Prostate gland (tissue), 2 donors: ENCODE data around the gene PCNT. TPM values are rescaled to one million over a fixed set of nuclear protein-coding genes. Genes with fewer than 3 reads are reported as not detected.

Source experiments
- DNase-seq: peaks from one replicate; pipeline ENCODE4 v3.0.0-alpha.2; 2019; ENCODE audit warnings: low spot score
- H3K27ac ChIP-seq, 2 donors: fragments of 200-600 bp; sonication (generic); 2 replicates each; pipeline ENCODE4 v1.5.1; 2017 to 2019
- H3K27me3 ChIP-seq: fragments of 200-600 bp; sonication (generic); replicated peaks from 2 replicates; pipeline ENCODE4 v1.5.1; 2019; ENCODE audit not compliant: insufficient read depth
- H3K36me3 ChIP-seq, 2 donors: fragments of 200-600 bp; sonication (generic); 1 replicate in 1 of 2; 2 replicates in 1 of 2; pipeline versions ENCODE4 v1.5.1 to v1.8.1; 2017 to 2019
- H3K4me1 ChIP-seq: fragments of 200-600 bp; sonication (generic); replicated peaks from 2 replicates; pipeline ENCODE4 v1.5.1; 2019
- H3K4me3 ChIP-seq, 2 donors: fragments of 200-600 bp; sonication (generic); 2 replicates each; pipeline ENCODE4 v1.5.1; 2017 to 2019
- H3K9me3 ChIP-seq: fragments of 200-600 bp; sonication (generic); 2 replicates; pipeline ENCODE4 v1.5.1; 2017
- POLR2A ChIP-seq: fragments of 450-650 bp; IDR thresholded peaks from one replicate; pipeline ENCODE4 v1.6.1; 2016; ENCODE audit warnings: antibody characterized with exemption, mild to moderate bottlenecking
- POLR2AphosphoS5 ChIP-seq: sonication (generic); formaldehyde crosslinking; IDR thresholded peaks from one replicate; pipeline ENCODE4 v1.6.1; 2017; ENCODE audit warnings: antibody characterized with exemption
- WGBS: methylation state at CpG from one replicate; pipeline ENCODE4 v1.1.5; 2018; 5-methylcytosine and 5-hydroxymethylcytosine counted together
- intact Hi-C: fragments of 100-400 bp; cut with DNase I; formaldehyde crosslinking; loops from one replicate; pipeline ENCODE4 v1.14.2; 2022
- total RNA-seq, 2 donors: library from RNA; depleted of rRNA; stranded (reverse); fragments of >200 nt; gene quantifications; one replicate each; pipeline ENCODE4 v1.1.0, GENCODE V29; 2016
- TF ChIP-seq, protein P1 (sequence below), 4 experiments: fragments of 200-600 bp in 2 of 4; fragments of 450-650 bp in 2 of 4; sonication (generic) in 2 of 4; IDR thresholded peaks; 1 replicate in 3 of 4; 2 replicates in 1 of 4; pipeline ENCODE4 v1.5.1; 2016 to 2019; ENCODE audit warnings: antibody characterized with exemption in 4 of 4, mild to moderate bottlenecking in 2 of 4, moderate library complexity in 2 of 4

Gene PCNT
- total RNA-seq, 2 donors from 2014 or later, result 33.8 to 70.9 TPM

DNA sequence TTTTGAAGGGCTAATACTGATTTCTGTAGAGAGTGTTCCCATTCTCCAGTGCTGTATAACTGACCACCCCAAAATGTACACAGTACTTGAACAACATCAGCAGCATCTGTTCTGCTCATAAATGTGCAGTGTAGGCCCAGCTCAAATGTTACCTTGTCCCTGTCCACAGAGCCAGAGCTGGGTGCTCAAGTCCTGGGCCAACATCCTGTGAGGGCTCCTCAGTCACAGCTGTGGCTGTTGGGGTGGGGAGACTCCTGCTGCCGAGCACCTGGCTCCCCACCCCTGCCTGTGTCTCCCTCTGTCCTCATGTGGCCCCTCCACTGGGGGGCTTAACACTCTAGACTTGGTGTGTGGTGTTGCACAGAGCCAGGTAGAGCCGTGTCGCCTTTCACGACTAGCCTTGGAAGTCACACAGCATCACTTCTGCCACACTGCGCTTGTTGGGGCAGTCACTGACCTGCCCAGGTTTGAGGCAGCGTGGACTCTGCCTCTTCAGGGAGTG is 165.3 kb downstream of the PCNT start:
- TF ChIP-seq POLR2A (no peak), POLR2AphosphoS5 (no peak)
- TF ChIP-seq, protein P1, sequence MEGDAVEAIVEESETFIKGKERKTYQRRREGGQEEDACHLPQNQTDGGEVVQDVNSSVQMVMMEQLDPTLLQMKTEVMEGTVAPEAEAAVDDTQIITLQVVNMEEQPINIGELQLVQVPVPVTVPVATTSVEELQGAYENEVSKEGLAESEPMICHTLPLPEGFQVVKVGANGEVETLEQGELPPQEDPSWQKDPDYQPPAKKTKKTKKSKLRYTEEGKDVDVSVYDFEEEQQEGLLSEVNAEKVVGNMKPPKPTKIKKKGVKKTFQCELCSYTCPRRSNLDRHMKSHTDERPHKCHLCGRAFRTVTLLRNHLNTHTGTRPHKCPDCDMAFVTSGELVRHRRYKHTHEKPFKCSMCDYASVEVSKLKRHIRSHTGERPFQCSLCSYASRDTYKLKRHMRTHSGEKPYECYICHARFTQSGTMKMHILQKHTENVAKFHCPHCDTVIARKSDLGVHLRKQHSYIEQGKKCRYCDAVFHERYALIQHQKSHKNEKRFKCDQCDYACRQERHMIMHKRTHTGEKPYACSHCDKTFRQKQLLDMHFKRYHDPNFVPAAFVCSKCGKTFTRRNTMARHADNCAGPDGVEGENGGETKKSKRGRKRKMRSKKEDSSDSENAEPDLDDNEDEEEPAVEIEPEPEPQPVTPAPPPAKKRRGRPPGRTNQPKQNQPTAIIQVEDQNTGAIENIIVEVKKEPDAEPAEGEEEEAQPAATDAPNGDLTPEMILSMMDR (IDR thresholded peaks at IDR 0.05), result no peak
- Histone ChIP-seq H3K27ac (no peak overlapping the region), H3K4me1 (no peaks in the 10 kb centered on the region), H3K9me3 (no peaks in the 10 kb centered on the region), H3K36me3 (no peaks in the 10 kb centered on the region), H3K4me3 (no peak overlapping the region), H3K27me3 (no peaks in the 10 kb centered on the region)
- intact Hi-C loops, result no loop called here
- no peak for DNase-seq
- 76% methylated on average over 6 of the region's 6 CpGs for WGBS

- Histone ChIP-seq H3K4me1 (no peaks in the 10 kb centered on the region), H3K4me3 (no peak overlapping the region), H3K36me3 (no peaks in the 10 kb centered on the region), H3K27ac (no peak overlapping the region), H3K9me3 (no peaks in the 10 kb centered on the region), H3K27me3 (no peaks in the 10 kb centered on the region)
- intact Hi-C loops, result no loop called here
- 95% methylated on average over 10 of the region's 10 CpGs for WGBS
- no peak for DNase-seq
- no peak for TF ChIP-seq POLR2AphosphoS5
- TF ChIP-seq, protein P1 (IDR thresholded peaks at IDR 0.05), result no peak
- TF ChIP-seq POLR2A, result no peak
Measured at GRCh38 chr21:46489800-46490199, 165.8 kb downstream of the PCNT start.

GRCh38 chr21:46491553-46491952 is 167.6 kb downstream of the PCNT start:
- Histone ChIP-seq H3K4me3 (no peak overlapping the region), H3K27me3 (no peaks in the 10 kb centered on the region), H3K36me3 (no peaks in the 10 kb centered on the region), H3K9me3 (no peaks in the 10 kb centered on the region), H3K27ac (no peak overlapping the region), H3K4me1 (no peaks in the 10 kb centered on the region)
- TF ChIP-seq POLR2AphosphoS5 (no peak), POLR2A (no peak)
- TF ChIP-seq, protein P1 (IDR thresholded peaks at IDR 0.05), result no peak
- intact Hi-C loops, result no loop called here
- no peak for DNase-seq
- 97% methylated on average over 3 of the region's 3 CpGs for WGBS

- H3K36me3 ChIP-seq, result no peaks in the 10 kb centered on the region
- intact Hi-C loops, result no loop called here
- no peaks in the 10 kb centered on the region for H3K9me3 ChIP-seq
- H3K4me3 ChIP-seq, result no peak overlapping the region
- H3K27me3 ChIP-seq, result no peaks in the 10 kb centered on the region
- WGBS, result 94% methylated on average over 5 of the region's 5 CpGs
- H3K27ac ChIP-seq, result no peak overlapping the region
- H3K4me1 ChIP-seq, result no peaks in the 10 kb centered on the region
- no peak for TF ChIP-seq POLR2AphosphoS5
- TF ChIP-seq POLR2A, result no peak
- no peak for DNase-seq
Measured at GRCh38 chr21:46492851-46493250, 168.9 kb downstream of the PCNT start.

DNA sequence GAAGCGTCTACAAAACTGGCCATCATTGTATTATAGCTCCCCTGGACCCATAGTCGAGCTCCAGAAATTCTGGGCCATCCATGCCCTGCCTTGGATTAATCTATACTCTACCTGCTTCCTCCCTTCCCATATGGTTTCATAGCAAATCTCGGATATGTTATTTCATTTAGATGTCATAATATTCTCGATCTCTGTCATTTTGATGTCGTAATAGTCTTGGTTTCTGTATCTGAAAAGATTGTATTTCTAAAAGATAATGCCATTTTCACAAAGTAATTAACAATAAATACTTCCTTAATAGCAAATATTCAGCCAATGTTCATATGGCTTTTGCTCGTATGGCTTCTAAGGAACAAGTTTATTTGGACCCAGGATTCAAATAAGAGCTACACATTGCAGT is 169.9 kb downstream of the PCNT start:
- peaks cover 4 to 6% of the 10 kb centered on the region in 2 donors for H3K36me3 ChIP-seq
- DNase-seq, result no peak
- intact Hi-C loops, result no loop called here

More for the DNA sequence above, 169.9 kb downstream of the PCNT start:
- no peak overlapping the region for H3K27ac ChIP-seq
- TF ChIP-seq, protein P1 (IDR thresholded peaks at IDR 0.05), result no peak
- no peak for TF ChIP-seq POLR2A
- TF ChIP-seq POLR2AphosphoS5, result no peak
- no peaks in the 10 kb centered on the region for H3K4me1 ChIP-seq
- no peak overlapping the region for H3K4me3 ChIP-seq
- 98% methylated on average over 6 of the region's 6 CpGs for WGBS
- H3K27me3 ChIP-seq, result no peaks in the 10 kb centered on the region
- no peaks in the 10 kb centered on the region for H3K9me3 ChIP-seq

Other genes with a start within 250 kb of the PCNT start
- 100 to 1,000 TPM; 198 to 474 TPM for gene COL6A2, start 226.0 kb upstream of the PCNT start, total RNA-seq
- 10 to 100 TPM in 1 of 2 donors, 1 to 10 TPM in 1; 1.4 to 19.0 TPM for gene FTCD, start 168.6 kb upstream of the PCNT start, total RNA-seq
- 10 to 100 TPM; 42.0 to 79.4 TPM for gene SPATC1L, start 139.7 kb upstream of the PCNT start, total RNA-seq
- 100 to 1,000 TPM in 1 of 2 donors, 10 to 100 TPM in 1; 95.5 to 145 TPM for gene LSS, start 95.4 kb upstream of the PCNT start, total RNA-seq
- 100 to 1,000 TPM; 107 to 120 TPM for gene MCM3AP, start 38.5 kb upstream of the PCNT start, total RNA-seq
- 10 to 100 TPM; 28.5 to 30.0 TPM for gene YBEY, start 37.8 kb upstream of the PCNT start, total RNA-seq
- 1 to 10 TPM; 4.0 to 8.9 TPM for gene C21orf58, start 286 bp upstream of the PCNT start, total RNA-seq
- 10 to 100 TPM; 44.2 to 82.2 TPM for gene DIP2A, start 134.7 kb downstream of the PCNT start, total RNA-seq